ENCODE measurements around the gene CCDC9. TPM values are rescaled to one million over a fixed set of nuclear protein-coding genes. Genes with fewer than 3 reads are reported as not detected.

The CCDC9 gene
- total RNA-seq, 1 experiment from 2014 or later, result 36.9 TPM

DNA sequence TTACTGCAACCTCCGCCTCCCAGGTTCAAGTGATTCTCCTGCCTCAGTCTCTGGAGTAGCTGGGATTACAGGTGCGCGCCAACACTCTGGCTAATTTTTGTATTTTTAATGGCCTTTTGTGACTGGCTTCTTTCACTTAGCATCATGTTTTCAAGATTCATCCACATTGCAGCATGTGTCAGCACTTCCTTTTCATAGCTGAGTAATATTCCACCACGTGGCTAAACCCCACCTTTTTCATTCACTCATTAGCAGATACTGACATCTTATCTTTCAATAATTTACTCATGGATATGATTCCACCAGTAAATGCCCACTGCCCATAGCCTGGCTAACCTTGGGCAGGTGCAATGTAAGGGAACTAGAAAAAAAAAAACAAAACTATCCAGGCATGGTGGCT lies 60.2 kb downstream of the CCDC9 start:
- Mint-ChIP-seq H3K9me3 (no peaks in the 10 kb centered on the region; a peak in 1 of 5 replicates), H3K36me3 (ENCODE audit: insufficient read depth in 1 of 3, low read depth in 3 of 3) (no peaks in the 10 kb centered on the region; a peak in 1 of 7 replicates), H3K27me3 (ENCODE audit: low read depth) (peaks cover 20% of the 10 kb centered on the region), H3K4me1 (peaks cover 0 to 6% of the 10 kb centered on the region in 2 experiments; a peak in 1 of 4 replicates), H3K4me3 (no peak overlapping the region), H3K27ac (no peak overlapping the region)
- Histone ChIP-seq H3K56ac (ENCODE audit: insufficient read length, low read depth, low read length) (no peak overlapping the region), H2BK5ac (ENCODE audit: insufficient read length, low read length) (no peak overlapping the region), H4K8ac (replicated peaks; ENCODE audit: insufficient read length, low read depth, low read length) (no peak overlapping the region), H3K27ac (ENCODE audit: insufficient read length, low read depth, low read length) (no peak overlapping the region), H3K4me1 (ENCODE audit: insufficient read depth, low read length) (no peaks in the 10 kb centered on the region), H3K79me1 (ENCODE audit: insufficient read depth, low read depth, low read length, poor library complexity, severe bottlenecking) (no peaks in the 10 kb centered on the region), H3K9me3 (ENCODE audit: control insufficient read depth, low read depth, low read length) (no peaks in the 10 kb centered on the region), H4K5ac (ENCODE audit: insufficient read length, low read depth, low read length) (no peak overlapping the region), H3K23ac (ENCODE audit: insufficient read length, low read depth, low read length) (no peak overlapping the region), H2BK20ac (ENCODE audit: low read depth, low read length, poor library complexity, severe bottlenecking) (no peak overlapping the region), H4K91ac (ENCODE audit: insufficient read length, low read depth, low read length) (no peak overlapping the region), H4K20me1 (ENCODE audit: control insufficient read depth, insufficient read depth, insufficient read length) (no peaks in the 10 kb centered on the region), H3K14ac (ENCODE audit: insufficient read depth, low read length) (no peak overlapping the region), H2BK12ac (ENCODE audit: insufficient read length, low read depth, low read length) (no peak overlapping the region), H3K79me2 (ENCODE audit: insufficient read depth, low read length) (no peaks in the 10 kb centered on the region), H2BK120ac (ENCODE audit: low read depth, low read length, poor library complexity, severe bottlenecking) (no peak overlapping the region), H2AFZ (ENCODE audit: low read length) (no peak overlapping the region), H2AK5ac (ENCODE audit: insufficient read length, low read length) (no peak overlapping the region), H3K4me2 (ENCODE audit: insufficient read depth, insufficient read length, low read length) (no peak overlapping the region), H3K27me3 (ENCODE audit: insufficient read depth, low read length) (no peaks in the 10 kb centered on the region), H3K9ac (ENCODE audit: extremely low read depth, insufficient read length, low read length) (no peak overlapping the region), H3K4ac (ENCODE audit: low read depth, low read length) (no peak overlapping the region), H3K23me2 (ENCODE audit: insufficient read length, low read depth, low read length, poor library complexity, severe bottlenecking) (peaks cover 3% of the 10 kb centered on the region), H3K18ac (ENCODE audit: insufficient read length, low read depth, low read length) (no peak overlapping the region), H2BK15ac (ENCODE audit: low read depth, low read length) (no peak overlapping the region), H3T11ph (ENCODE audit: low read length) (no peak overlapping the region)
- TF ChIP-seq, protein P1, sequence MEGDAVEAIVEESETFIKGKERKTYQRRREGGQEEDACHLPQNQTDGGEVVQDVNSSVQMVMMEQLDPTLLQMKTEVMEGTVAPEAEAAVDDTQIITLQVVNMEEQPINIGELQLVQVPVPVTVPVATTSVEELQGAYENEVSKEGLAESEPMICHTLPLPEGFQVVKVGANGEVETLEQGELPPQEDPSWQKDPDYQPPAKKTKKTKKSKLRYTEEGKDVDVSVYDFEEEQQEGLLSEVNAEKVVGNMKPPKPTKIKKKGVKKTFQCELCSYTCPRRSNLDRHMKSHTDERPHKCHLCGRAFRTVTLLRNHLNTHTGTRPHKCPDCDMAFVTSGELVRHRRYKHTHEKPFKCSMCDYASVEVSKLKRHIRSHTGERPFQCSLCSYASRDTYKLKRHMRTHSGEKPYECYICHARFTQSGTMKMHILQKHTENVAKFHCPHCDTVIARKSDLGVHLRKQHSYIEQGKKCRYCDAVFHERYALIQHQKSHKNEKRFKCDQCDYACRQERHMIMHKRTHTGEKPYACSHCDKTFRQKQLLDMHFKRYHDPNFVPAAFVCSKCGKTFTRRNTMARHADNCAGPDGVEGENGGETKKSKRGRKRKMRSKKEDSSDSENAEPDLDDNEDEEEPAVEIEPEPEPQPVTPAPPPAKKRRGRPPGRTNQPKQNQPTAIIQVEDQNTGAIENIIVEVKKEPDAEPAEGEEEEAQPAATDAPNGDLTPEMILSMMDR (conservative IDR thresholded peaks at IDR 0.05), result no peak
- DNase-seq, result no peak
- no CpG with 5 or more reads among the region's 4 CpGs for WGBS (ENCODE audit: extremely low coverage, insufficient read length, low lambda C conversion rate)

Data from H9 (cell line).